VCaP (cell line): ENCODE data around the gene RPL29.

Experiments
- H3K27ac ChIP-seq: fragments of 450-650 bp; 2 replicates; pipeline ENCODE4 v1.5.1; 2017
- CTCF ChIP-seq: fragments of 450-650 bp; conservative IDR thresholded peaks from 2 replicates; pipeline ENCODE4 v1.5.1; 2017; ENCODE audit warnings: mild to moderate bottlenecking, moderate library complexity

RPL29 gene

GRCh38 chr3:51975852-51976549 lies 19.7 kb downstream of the RPL29 start:
- peak overlapping the region; percentile 94 for H3K27ac ChIP-seq
- no peak; the same call in none of the 2 replicates for TF ChIP-seq CTCF

GRCh38 chr3:51974963-51975851 lies 20.5 kb downstream of the RPL29 start, which contains the start of gene ABHD14A:
TSS of gene ABHD14A (plus strand) at chr3:51975064. CDS start at chr3:51975136, 72 bp downstream.
- peak within 1 kb of the TSS; percentile 94 for H3K27ac ChIP-seq
- no peak for TF ChIP-seq CTCF

- H3K27ac ChIP-seq, result peak overlapping the region; percentile 94
- TF ChIP-seq CTCF, result peak; percentile 10; the same call in 1 of the 2 replicates
Observed at GRCh38 chr3:51974277-51974962, 21.3 kb downstream of the RPL29 start.

- no peak overlapping the region for H3K27ac ChIP-seq
- no peak for TF ChIP-seq CTCF
Observed at GRCh38 chr3:51971350-51971749, 24.3 kb downstream of the RPL29 start.

- no peak for TF ChIP-seq CTCF
- no peak overlapping the region for H3K27ac ChIP-seq
Observed at GRCh38 chr3:51970606-51971300, 24.9 kb downstream of the RPL29 start.

- no peak overlapping the region for H3K27ac ChIP-seq
- TF ChIP-seq CTCF, result no peak
Observed at GRCh38 chr3:51969841-51970240, 25.9 kb downstream of the RPL29 start.
